Measurements from ENCODE around the gene UBE2H.

DNA sequence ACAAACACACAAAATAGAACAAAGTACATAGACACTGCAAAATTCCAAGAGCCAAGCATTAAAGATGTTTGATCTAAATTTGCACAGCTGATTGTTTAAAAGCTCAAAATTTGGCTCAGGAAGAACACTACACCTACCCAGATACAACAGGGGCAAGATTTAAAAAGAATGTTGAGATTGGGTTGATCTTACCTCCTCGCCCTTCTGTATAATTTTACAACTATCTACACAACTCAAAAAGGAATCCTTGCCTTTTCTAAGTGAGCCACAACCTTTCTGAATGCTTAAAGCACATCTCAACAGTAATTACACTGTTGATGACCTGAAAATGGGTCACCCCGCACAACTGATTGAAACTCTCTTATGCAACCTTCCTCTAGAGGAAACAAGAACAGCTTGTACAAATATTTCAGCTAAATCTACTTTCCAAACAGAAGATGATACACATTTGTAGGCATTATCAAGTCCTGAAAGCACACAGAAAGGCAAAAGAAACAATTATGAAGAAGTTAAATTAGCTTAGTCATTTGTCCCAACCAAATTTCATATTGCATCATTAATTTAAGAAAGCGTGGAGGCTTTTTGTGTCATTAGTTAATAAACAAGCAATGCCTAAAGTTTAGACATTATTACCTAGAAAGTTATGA lies 75.5 kb downstream of the UBE2H start:
- TF ChIP-seq, protein P1, sequence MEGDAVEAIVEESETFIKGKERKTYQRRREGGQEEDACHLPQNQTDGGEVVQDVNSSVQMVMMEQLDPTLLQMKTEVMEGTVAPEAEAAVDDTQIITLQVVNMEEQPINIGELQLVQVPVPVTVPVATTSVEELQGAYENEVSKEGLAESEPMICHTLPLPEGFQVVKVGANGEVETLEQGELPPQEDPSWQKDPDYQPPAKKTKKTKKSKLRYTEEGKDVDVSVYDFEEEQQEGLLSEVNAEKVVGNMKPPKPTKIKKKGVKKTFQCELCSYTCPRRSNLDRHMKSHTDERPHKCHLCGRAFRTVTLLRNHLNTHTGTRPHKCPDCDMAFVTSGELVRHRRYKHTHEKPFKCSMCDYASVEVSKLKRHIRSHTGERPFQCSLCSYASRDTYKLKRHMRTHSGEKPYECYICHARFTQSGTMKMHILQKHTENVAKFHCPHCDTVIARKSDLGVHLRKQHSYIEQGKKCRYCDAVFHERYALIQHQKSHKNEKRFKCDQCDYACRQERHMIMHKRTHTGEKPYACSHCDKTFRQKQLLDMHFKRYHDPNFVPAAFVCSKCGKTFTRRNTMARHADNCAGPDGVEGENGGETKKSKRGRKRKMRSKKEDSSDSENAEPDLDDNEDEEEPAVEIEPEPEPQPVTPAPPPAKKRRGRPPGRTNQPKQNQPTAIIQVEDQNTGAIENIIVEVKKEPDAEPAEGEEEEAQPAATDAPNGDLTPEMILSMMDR (IDR thresholded peaks at IDR 0.05; ENCODE audit: insufficient read depth, low read length, poor library complexity, severe bottlenecking) = no peak
- no peak for TF ChIP-seq EZH2phosphoT487 (conservative IDR thresholded peaks at IDR 0.05; ENCODE audit: low read length)
